A673 (cell line): ENCODE data around the gene HACE1.
"Not testable (repeated sequence)": the region's sequence is repeated elsewhere in the genome, so short reads cannot be mapped to it uniquely, and the experiment has no call there.

Source experiments
- CTCF ChIP-seq: fragments of 300-800, 200-600 bp; sonication (generic); conservative IDR thresholded peaks from 2 replicates; pipeline ENCODE4 v1.5.1; 2017; ENCODE audit warnings: low read depth, mild to moderate bottlenecking, antibody characterized with exemption, low read length, moderate library complexity, mixed read lengths
- EZH2 ChIP-seq: fragments of 200-600 bp; sonication (generic); IDR thresholded peaks from 2 replicates; pipeline ENCODE4 v1.6.1; 2017; ENCODE audit warnings: borderline replicate concordance, low read depth, mild to moderate bottlenecking, mixed read lengths, antibody characterized with exemption, low read length; ENCODE audit not compliant: poor library complexity, severe bottlenecking

- not testable (repeated sequence) for TF ChIP-seq CTCF, EZH2
Observed at GRCh38 chr6:104739124-104739523, 120.6 kb downstream of the HACE1 start.
